Measurements from ENCODE around the gene FOXJ1.

Gene FOXJ1

DNA sequence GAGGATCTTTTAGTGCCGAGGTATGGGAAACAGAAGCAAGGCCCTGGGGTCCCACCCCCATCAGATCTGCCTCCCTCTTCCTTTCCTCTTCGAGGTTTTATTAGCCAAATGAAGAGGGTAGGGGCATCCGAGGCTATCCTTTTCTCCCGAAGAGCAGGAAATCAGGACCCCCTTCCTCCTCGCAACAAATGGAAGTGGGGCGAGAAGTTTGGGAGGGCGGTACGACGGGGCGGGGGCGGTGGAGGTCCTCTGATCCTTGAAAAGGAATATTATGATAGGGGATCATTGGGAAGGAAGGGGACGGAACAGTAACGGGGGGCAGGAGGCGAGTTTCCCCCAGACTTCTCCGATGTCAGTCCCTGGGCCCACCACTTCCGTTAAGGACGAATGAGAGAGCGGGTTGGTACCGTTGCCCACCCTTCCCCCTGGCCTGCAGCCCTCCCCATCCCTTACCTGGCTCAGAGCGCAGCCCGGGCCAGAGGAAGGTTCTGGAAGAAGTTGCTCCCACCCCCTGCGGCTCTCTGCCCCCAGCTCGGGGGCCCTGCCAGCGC is 309 bp downstream of the FOXJ1 start:
- no peak for DNase-seq
- TF ChIP-seq GATA1 (IDR thresholded peaks at IDR 0.05; ENCODE audit: low read depth, low read length): no peak
- TF ChIP-seq POLR2A (IDR thresholded peaks at IDR 0.05; ENCODE audit: low read length): no peak

DNA sequence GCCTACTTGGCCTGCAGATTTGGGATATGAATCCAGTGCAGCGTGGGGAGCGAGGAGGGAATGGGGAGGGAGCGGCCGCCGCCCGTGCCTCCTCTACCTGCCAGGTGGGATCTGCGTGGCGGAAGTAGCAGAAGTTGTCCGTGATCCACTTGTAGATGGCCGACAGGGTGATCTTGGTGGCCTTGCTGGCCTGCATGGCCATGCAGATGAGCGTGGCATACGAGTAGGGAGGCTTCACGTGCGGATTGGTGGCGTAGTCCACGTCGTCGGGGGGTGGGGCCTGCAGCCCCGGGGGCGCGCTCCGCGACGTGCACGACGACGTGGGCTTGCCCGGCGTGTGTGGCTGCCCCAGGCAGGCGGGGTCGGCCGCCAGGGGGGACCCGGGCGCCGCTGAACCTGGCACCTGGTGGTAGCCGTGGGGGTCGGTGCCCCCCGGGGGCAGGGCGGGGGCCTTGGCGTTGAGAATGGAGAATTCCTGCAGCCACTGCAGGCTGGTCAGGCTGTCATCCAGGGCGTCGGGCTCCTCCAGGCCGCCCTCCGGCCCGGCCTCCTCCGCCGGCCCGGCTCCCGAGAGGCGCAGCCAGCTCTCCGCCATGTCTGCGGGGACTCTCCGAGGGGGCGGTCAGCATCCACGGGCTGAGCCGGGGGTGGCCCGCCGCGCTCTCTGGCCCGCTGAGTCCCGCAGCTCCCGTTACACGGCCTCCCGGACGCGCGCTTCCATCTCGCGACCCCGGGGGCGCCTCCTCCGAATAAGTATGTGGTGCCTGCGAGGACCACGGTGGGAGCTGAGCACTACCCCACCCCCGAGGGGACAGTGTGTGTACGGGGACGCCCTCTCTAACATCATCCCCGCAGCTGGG is 1.0 kb downstream of the FOXJ1 start:
- TF ChIP-seq POLR2A (IDR thresholded peaks at IDR 0.05; ENCODE audit: low read length): no peak
- no peak for TF ChIP-seq GATA1 (IDR thresholded peaks at IDR 0.05; ENCODE audit: low read depth, low read length)
- peak in 1 of 2 experiments; percentile 41 for DNase-seq

DNA sequence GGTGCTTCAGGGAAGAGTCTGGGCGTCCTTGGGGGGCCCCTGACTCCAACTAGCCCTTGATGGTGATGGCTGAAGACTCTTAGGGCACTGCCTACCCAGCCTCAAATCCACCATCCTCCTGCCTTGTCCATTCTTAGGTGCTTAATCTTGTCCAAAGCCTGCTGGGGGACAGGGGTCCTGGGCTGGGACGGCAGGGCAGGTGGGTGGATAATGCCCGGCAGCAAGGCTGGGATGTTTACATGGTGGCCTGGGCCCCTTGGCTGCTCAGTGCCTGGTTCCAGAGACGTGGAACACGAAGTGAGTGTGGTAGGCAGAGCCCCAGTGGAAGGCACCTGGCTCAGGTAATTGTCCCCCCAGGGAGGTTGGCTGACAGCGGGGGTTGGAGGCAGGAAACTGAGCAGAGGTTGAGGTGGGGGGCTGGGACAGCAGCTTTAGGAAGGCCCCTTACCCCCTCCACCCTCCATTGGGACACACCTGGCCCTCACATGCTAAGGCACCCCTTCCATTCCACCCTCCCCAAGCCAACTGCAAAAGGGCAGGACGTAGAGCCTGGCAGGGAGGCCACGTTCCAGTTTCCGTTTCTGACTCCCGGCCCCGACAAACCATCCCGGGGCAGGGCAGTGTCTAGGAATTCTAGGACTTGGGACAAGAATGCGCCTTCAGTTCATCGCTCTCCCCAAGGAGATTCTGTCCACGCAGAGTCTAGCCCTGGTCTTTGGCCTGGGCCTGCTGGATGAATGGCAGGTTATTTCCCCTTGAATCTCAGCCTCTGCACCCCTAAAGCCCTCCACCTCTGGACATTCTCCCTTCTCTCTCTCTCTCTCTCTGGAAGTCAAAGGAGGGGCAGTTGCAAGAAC is 1.9 kb downstream of the FOXJ1 start:
- TF ChIP-seq GATA1 (IDR thresholded peaks at IDR 0.05; ENCODE audit: low read depth, low read length) (no peak), POLR2A (IDR thresholded peaks at IDR 0.05; ENCODE audit: low read length) (no peak)
- no peak for DNase-seq

DNA sequence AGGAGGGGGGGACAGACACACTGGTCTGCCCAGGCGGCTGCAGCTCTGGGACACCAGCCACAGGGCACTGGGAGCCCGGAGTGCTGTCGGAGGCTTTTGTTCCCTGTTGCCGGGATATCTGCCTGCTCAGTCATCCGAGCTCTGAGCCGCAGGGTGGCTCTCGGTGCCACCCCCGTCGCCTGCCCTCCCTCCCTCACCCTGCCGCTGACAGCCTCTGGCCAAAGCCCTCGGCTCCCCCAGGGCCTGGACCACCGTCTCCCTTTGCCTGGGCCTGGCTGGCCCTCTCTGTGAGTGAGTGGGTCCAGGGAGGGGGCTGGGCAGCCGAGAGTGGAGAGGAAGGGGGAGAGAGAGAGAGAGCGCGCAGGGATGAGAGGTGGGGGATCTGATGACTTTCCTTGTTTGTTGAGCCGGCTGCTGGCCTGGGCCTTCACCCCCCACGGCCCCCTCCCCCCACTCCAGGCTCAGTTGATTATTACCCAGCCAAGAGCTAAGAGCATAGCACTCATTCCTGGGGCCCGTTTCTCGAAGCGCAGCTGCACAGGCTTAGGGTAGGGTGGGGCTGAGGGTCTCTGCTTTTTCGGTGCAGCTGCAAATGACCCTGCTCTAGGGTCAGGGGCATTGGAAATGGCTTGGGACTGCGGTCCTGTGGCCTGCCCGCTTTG is 2.7 kb downstream of the FOXJ1 start:
- DNase-seq: no peak
- no peak for TF ChIP-seq GATA1 (IDR thresholded peaks at IDR 0.05; ENCODE audit: low read depth, low read length)
- no peak for TF ChIP-seq POLR2A (IDR thresholded peaks at IDR 0.05; ENCODE audit: low read length)

DNA sequence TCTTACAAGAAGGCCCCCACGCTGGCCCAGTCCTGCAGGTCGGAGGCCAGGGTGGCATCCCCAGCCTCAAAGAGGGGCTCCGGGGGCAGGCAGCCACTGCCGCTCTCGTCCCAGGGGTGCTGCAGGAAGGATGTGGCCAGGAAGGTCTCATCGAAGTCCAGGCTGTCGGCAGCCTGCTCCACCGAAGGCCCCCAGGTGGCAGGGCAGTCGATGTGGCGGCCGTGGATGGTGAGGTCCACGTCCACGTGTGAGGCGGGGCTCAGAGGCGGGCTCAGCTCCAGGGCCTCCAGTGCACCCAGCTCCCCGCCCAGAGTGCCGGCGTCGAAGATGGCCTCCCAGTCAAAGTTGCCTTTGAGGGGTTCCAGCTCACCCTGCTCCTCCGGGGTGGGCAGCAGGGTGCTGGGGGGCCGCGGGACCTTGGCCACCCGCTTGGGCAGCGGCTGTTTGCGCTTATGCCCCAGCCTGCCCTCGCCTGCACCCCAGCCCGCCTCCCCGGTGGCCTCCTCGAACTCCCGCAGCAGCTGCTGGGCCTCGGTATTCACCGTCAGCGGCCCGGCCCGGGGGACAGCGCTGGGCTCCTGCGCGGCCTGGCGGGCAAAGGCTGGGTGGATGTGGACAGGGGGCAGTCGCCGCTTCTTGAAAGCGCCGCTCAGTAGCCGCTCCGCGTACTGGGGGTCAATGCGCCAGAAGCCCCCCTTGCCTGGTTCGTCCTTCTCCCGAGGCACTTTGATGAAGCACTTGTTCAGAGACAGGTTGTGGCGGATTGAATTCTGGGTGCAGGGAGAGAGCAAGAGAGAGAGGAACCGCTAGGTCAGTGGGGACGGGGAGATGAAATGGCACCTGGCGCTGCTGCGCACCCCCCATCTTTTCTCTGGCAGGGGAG is 3.5 kb downstream of the FOXJ1 start:
- DNase-seq: no peak
- TF ChIP-seq POLR2A (IDR thresholded peaks at IDR 0.05; ENCODE audit: low read length) (no peak), GATA1 (IDR thresholded peaks at IDR 0.05; ENCODE audit: low read depth, low read length) (no peak)

DNA sequence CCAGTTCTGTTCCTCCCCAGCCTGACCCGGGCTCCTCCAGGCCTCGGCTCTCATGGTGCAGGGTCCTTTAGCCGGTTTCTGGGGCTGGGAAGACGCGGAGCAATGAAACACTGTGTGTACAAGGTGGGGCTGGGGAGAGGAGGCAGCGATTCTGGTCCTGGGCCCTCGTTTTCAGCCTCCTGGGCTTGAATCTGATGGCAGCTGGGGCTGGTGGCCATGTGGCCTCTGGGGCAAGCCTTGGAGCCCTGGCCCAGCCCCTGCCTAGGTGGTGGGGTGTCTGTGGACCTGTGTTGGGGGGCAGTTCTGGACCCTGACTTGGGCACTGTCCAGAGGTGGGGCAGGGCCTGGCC is 4.1 kb downstream of the FOXJ1 start:
- TF ChIP-seq GATA1 (IDR thresholded peaks at IDR 0.05; ENCODE audit: low read depth, low read length) (no peak), POLR2A (IDR thresholded peaks at IDR 0.05; ENCODE audit: low read length) (no peak)
- no peak for DNase-seq

DNA sequence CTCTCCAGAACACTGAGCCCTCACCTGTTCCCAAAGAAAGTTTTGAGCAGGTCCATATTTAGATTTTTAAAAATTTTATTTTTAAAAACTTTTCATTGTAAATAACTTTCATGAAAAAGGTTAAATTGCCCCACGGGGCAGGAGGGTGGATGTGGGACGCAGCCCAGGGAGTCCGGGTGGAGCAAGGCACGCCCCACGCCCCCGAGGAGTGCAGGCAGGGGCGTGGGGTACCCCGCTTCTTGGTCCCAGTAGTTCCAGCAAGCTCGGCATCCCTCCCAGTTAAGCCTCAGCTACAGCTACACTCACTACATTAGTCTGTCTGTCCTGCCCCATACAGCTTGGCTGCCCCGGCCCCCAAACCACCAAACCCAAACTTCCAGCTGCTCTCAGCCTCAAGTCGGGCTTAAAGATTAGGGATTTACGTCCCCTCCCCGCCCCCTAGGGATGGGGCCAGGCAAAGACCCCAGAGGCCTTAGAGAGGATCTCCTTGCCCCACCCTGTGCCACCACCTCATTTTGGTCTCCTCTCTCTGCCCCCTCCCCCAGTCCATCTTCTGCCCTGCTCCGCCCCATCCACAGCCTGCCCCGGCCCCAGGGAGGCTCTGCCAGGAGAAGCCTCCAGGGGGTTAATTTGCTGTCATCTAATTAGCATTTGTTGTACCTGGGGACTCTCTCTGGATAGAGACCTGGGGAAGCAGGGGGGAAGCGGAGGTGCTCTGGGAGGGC is 4.6 kb downstream of the FOXJ1 start:
- no peak for TF ChIP-seq POLR2A (IDR thresholded peaks at IDR 0.05; ENCODE audit: low read length)
- no peak for TF ChIP-seq GATA1 (IDR thresholded peaks at IDR 0.05; ENCODE audit: low read depth, low read length)
- DNase-seq: no peak

DNA sequence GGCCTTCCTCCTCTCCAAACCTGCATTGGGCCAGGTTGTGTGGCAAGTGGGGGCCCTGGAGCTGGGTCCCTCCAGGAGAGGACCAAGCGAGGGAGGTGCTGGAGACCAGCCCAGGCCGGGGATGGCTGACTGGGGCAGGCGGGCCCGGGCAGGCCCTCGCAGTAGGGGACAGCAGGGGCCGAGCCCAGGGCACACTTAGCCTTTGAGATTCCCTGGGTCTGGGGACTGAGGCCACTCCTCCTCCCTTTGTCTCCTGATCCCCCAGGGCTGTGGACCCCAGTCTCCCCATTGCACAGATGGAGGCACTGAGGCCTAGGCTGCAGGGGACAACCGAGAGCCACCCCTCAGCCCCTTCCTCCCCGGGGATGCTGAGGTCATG is 5.2 kb downstream of the FOXJ1 start:
- TF ChIP-seq POLR2A (IDR thresholded peaks at IDR 0.05; ENCODE audit: low read length) (no peak), GATA1 (IDR thresholded peaks at IDR 0.05; ENCODE audit: low read depth, low read length) (no peak)
- DNase-seq: no peak

DNA sequence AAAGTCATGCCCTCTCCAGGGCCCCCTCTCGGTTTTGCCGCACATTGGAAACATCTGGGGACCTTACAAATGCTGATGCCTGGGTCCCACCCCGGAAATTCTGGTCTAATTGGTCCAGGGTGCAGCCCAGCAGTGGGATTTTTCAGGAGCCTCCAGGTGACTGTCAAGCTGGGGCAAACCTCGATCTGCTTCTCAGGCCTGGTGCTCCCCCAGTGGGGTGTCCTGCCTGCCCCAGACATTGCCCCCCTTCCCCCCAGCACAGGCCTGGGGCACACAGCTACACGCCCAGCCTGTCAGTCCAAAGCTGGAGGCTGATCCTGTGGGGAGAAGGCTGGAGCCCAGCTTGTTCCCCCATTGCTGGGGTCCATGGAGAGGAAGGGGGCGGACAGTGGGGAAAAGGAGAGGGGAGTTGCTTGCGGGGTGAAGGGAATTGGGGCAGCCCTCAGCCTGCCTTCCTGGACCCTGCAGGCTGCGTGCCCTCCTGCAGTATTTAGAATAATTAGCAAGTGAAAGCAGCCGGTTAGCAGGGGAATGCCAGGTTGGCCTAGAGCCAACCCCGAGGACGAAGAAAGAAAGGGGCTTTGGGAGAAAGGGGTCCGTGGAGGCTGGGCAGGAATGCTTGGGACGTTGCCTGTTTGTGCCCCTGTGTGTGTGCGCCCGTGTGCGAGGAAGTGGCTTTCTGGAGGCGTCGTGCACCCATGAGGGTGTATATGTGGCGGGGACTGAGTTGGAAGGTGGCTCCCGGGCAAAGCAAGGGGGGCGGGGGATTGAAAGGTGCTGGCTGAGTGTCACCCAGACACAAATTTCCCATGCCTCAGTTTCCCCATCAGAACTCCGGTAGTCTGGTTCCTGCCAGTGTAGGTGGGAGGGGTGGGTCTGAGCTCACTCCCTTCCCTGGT is 5.9 kb downstream of the FOXJ1 start:
- TF ChIP-seq GATA1 (IDR thresholded peaks at IDR 0.05; ENCODE audit: low read depth, low read length): no peak
- no peak for TF ChIP-seq POLR2A (IDR thresholded peaks at IDR 0.05; ENCODE audit: low read length)
- no peak for DNase-seq

DNA sequence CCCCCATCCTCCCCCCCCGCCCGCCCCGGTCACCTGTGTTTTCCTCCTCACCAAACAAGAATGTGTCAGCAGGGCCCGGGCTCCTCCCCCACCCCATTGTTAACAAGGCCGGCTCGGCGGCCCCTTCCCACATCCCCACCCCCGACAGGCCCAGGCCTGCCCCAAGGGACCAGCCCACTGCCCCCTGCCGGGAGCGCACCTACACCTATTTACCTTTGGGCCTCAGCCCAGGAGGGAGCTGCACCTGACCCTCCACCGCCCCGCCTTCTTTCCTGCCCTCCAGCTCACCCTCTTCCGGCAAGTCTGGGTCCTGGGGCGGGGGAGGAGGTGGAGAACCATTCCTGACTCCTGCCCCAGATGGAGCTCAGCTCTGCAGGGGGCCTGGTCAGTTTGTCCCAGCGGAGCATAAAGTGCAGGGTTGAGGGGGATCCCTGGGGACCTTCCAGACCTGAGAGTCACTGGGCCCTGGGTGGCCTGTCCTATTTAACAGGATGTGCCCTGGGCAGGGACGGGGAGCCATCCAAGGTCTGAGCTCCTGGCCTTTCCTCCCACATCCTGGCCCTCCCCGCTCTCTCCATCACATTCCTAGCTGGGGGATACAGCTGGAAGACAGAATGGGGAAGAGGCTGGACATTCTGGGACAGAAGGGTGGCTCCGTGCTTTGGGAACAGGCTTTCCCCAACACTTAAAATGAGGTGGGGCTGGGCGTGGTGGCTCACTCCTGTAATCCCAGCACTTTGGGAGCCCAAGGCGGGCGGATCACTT is 8.3 kb downstream of the FOXJ1 start:
- no peak for DNase-seq
- TF ChIP-seq POLR2A (IDR thresholded peaks at IDR 0.05; ENCODE audit: low read length) (no peak), GATA1 (IDR thresholded peaks at IDR 0.05; ENCODE audit: low read depth, low read length) (no peak)
